Right lobe of liver (tissue), 4 donors: ENCODE data around the gene NFATC1.

ENCODE experiments used
- POLR2A ChIP-seq: fragments of 450-650 bp; IDR thresholded peaks from one replicate; pipeline ENCODE4 v1.6.1; 2017; ENCODE audit warnings: antibody characterized with exemption, mild to moderate bottlenecking
- TF ChIP-seq, protein P1 (sequence below), 4 donors: fragments of 200-600 bp in 3 of 4; fragments of 450-650 bp in 1 of 4; IDR thresholded peaks; one replicate each; pipeline versions ENCODE4 v1.5.1 to v1.8.0; 2016 to 2022; ENCODE audit warnings: antibody characterized with exemption in 4 of 4, mild to moderate bottlenecking in 2 of 4
- donor health status: DM: no; HTN: no; CAD: no.
- donor health status: DM: no; HTN: no; CAD: no.
- donor health status: DM: no; HTN: yes; CAD: no.

GRCh38 chr18:79494936-79495335, 99.2 kb downstream of the NFATC1 start:
- TF ChIP-seq, protein P1, sequence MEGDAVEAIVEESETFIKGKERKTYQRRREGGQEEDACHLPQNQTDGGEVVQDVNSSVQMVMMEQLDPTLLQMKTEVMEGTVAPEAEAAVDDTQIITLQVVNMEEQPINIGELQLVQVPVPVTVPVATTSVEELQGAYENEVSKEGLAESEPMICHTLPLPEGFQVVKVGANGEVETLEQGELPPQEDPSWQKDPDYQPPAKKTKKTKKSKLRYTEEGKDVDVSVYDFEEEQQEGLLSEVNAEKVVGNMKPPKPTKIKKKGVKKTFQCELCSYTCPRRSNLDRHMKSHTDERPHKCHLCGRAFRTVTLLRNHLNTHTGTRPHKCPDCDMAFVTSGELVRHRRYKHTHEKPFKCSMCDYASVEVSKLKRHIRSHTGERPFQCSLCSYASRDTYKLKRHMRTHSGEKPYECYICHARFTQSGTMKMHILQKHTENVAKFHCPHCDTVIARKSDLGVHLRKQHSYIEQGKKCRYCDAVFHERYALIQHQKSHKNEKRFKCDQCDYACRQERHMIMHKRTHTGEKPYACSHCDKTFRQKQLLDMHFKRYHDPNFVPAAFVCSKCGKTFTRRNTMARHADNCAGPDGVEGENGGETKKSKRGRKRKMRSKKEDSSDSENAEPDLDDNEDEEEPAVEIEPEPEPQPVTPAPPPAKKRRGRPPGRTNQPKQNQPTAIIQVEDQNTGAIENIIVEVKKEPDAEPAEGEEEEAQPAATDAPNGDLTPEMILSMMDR (IDR thresholded peaks at IDR 0.05), result no peak
- no peak for TF ChIP-seq POLR2A
